DND-41 (cell line): Measurements from ENCODE around the gene SYNGR3.

ENCODE experiments used
- ATAC-seq: fragments of 200-7000 bp; cut with Tn5 transposase; 3 replicates; pipeline ENCODE4 v1.9.1; 2021; ENCODE audit warnings: low read depth; ENCODE audit not compliant: insufficient read depth
- DNase-seq: peaks from one replicate; pipeline ENCODE4 v3.0.0-alpha.2; 2020
- H2AFZ ChIP-seq: 2 replicates; pipeline ENCODE4 v1.6.0; 2012; ENCODE audit warnings: low read depth, low read length
- H3K27ac ChIP-seq: 2 replicates; pipeline ENCODE4 v1.5.1; 2012; ENCODE audit warnings: low read length, inconsistent platforms
- H3K27me3 ChIP-seq: fragments of 200-600 bp; sonication (generic); 2 replicates; pipeline ENCODE4 v1.6.0; 2012; ENCODE audit warnings: low read length, mild to moderate bottlenecking, inconsistent platforms; ENCODE audit not compliant: insufficient read depth, poor library complexity
- H3K36me3 ChIP-seq: 2 replicates; pipeline ENCODE4 v1.5.1; 2012; ENCODE audit warnings: low read length, inconsistent platforms; ENCODE audit not compliant: insufficient read depth
- H3K4me1 ChIP-seq: 2 replicates; pipeline ENCODE4 v1.5.1; 2012; ENCODE audit warnings: mild to moderate bottlenecking, low read length; ENCODE audit not compliant: insufficient read depth
- H3K4me2 ChIP-seq: 2 replicates; pipeline ENCODE4 v1.6.0; 2012; ENCODE audit warnings: mild to moderate bottlenecking, moderate library complexity, low read length, inconsistent platforms; ENCODE audit not compliant: insufficient read depth
- H3K4me3 ChIP-seq, 2 experiments: fragments of 200-600 bp in 1 of 2; shearing (Covaris generic) in 1 of 2; 2 replicates each; pipeline ENCODE4 v1.5.1; 2012 to 2016; ENCODE audit warnings: inconsistent platforms in 2 of 2, low read length in 2 of 2, mild to moderate bottlenecking in 2 of 2, low read depth in 1 of 2, moderate library complexity in 1 of 2
- H3K79me2 ChIP-seq: 2 replicates; pipeline ENCODE4 v1.6.0; 2012; ENCODE audit warnings: low read length, inconsistent platforms; ENCODE audit not compliant: insufficient read depth
- H3K9ac ChIP-seq: 2 replicates; pipeline ENCODE4 v1.6.0; 2012; ENCODE audit warnings: low read depth, mild to moderate bottlenecking, inconsistent platforms, low read length, moderate library complexity
- H3K9me3 ChIP-seq: 2 replicates; pipeline ENCODE4 v1.5.1; 2012; ENCODE audit warnings: low read length, moderate library complexity, mild to moderate bottlenecking, inconsistent platforms; ENCODE audit not compliant: insufficient read depth, severe bottlenecking
- H4K20me1 ChIP-seq: 2 replicates; pipeline ENCODE4 v1.6.0; 2012; ENCODE audit warnings: low read length; ENCODE audit not compliant: insufficient read depth
- CTCF ChIP-seq: IDR thresholded peaks from 2 replicates; pipeline ENCODE4 v1.5.1; 2012; ENCODE audit warnings: borderline replicate concordance, low read length, moderate library complexity, mild to moderate bottlenecking; ENCODE audit not compliant: poor library complexity, severe bottlenecking; ENCODE audit errors: extremely low read depth
- EZH2 ChIP-seq: IDR thresholded peaks from 3 replicates; pipeline ENCODE4 v1.6.1; 2012; ENCODE audit warnings: borderline replicate concordance, low read depth, mild to moderate bottlenecking, moderate library complexity, low read length, inconsistent platforms; ENCODE audit not compliant: severe bottlenecking

SYNGR3 gene

GRCh38 chr16:2037115-2037514 lies 47.3 kb downstream of the SYNGR3 start:
- Histone ChIP-seq H3K9me3 (no peaks in the 10 kb centered on the region), H3K4me1 (no peaks in the 10 kb centered on the region), H2AFZ (no peak overlapping the region), H4K20me1 (0 out of 2 replicates have a peak, but pooled peaks cover 3% of the 10 kb centered on the region), H3K4me3 (no peak overlapping the region), H3K4me2 (no peak overlapping the region), H3K79me2 (no peaks in the 10 kb centered on the region), H3K9ac (no peak overlapping the region), H3K27ac (no peak overlapping the region), H3K36me3 (no peaks in the 10 kb centered on the region), H3K27me3 (no peaks in the 10 kb centered on the region)
- DNase-seq: no peak
- no peak for TF ChIP-seq CTCF
- no peak for TF ChIP-seq EZH2
- no peak for ATAC-seq

- no peak overlapping the region for H3K4me2 ChIP-seq
- no peak overlapping the region for H3K9ac ChIP-seq
- H3K4me1 ChIP-seq: no peaks in the 10 kb centered on the region
- H3K27ac ChIP-seq: no peak overlapping the region
- H3K4me3 ChIP-seq: no peak overlapping the region
- H3K27me3 ChIP-seq: no peaks in the 10 kb centered on the region
- no peaks in the 10 kb centered on the region for H3K79me2 ChIP-seq
- H3K36me3 ChIP-seq: no peaks in the 10 kb centered on the region
- H3K9me3 ChIP-seq: no peaks in the 10 kb centered on the region
- H2AFZ ChIP-seq: no peak overlapping the region
- DNase-seq: no peak
- ATAC-seq: no peak
- TF ChIP-seq CTCF (no peak), EZH2 (no peak)
- H4K20me1 ChIP-seq: no peaks in the 10 kb centered on the region
Observed at GRCh38 chr16:2037647-2038381, 48.0 kb downstream of the SYNGR3 start.

- H3K4me1 ChIP-seq: no peaks in the 10 kb centered on the region
- no peak for ATAC-seq
- H3K27ac ChIP-seq: no peak overlapping the region
Observed at GRCh38 chr16:2038382-2039231, 48.8 kb downstream of the SYNGR3 start.

More at GRCh38 chr16:2038382-2039231, 48.8 kb downstream of the SYNGR3 start:
- H2AFZ ChIP-seq: no peak overlapping the region
- H3K9me3 ChIP-seq: no peaks in the 10 kb centered on the region
- no peaks in the 10 kb centered on the region for H3K79me2 ChIP-seq
- no peak for DNase-seq
- H3K4me2 ChIP-seq: no peak overlapping the region
- H3K36me3 ChIP-seq: peaks cover 7% of the 10 kb centered on the region
- no peak overlapping the region for H3K4me3 ChIP-seq
- no peaks in the 10 kb centered on the region for H3K27me3 ChIP-seq
- H4K20me1 ChIP-seq: 0 out of 2 replicates have a peak, but pooled peaks cover 2% of the 10 kb centered on the region
- no peak overlapping the region for H3K9ac ChIP-seq
- no peak for TF ChIP-seq CTCF
- no peak for TF ChIP-seq EZH2
